H1 (cell line): ENCODE results near the gene ZNF425. TPM values are rescaled to one million over a fixed set of nuclear protein-coding genes. Genes with fewer than 3 reads are reported as not detected.

Experiments
- polyA plus RNA-seq, 7 experiments: library from polyadenylated mRNA; depleted of rRNA in 3 of 7; stranded (reverse) in 5 of 7; unstranded in 2 of 7; fragments of >200 nt in 5 of 7; fragments of 200-250 nt in 2 of 7; gene quantifications; 1 replicate in 5 of 7; 2 replicates in 1 of 7; 4 replicates in 1 of 7; pipeline versions ENCODE4 v1.2.1 to v1.2.3, GENCODE V29; 2011 to 2013; ENCODE audit warnings: missing spikeins in 2 of 7, mixed read lengths in 2 of 7
- total RNA-seq: library from RNA; stranded (reverse); fragmentation: NEBNext Ultra II Directional; extraction: Animal tissue kit (Norgen Biotek cat#: 25700); gene quantifications from 2 replicates; pipeline ENCODE4 v1.2.1, GENCODE V29; 2021
- TF ChIP-seq, protein P1 (sequence below): fragments of 300-600 bp; sonication (generic); IDR thresholded peaks from 2 replicates; pipeline ENCODE4 v1.7.1; 2012; ENCODE audit warnings: low read length, moderate library complexity, mild to moderate bottlenecking, inconsistent platforms; ENCODE audit not compliant: insufficient replicate concordance

The ZNF425 gene
- total and polyA plus RNA-seq, 2 of the 8 experiments (the other 6 are each of a cell fraction or from before 2014, with no cell fraction given), result 3.4 to 6.1 TPM

- TF ChIP-seq, protein P1, sequence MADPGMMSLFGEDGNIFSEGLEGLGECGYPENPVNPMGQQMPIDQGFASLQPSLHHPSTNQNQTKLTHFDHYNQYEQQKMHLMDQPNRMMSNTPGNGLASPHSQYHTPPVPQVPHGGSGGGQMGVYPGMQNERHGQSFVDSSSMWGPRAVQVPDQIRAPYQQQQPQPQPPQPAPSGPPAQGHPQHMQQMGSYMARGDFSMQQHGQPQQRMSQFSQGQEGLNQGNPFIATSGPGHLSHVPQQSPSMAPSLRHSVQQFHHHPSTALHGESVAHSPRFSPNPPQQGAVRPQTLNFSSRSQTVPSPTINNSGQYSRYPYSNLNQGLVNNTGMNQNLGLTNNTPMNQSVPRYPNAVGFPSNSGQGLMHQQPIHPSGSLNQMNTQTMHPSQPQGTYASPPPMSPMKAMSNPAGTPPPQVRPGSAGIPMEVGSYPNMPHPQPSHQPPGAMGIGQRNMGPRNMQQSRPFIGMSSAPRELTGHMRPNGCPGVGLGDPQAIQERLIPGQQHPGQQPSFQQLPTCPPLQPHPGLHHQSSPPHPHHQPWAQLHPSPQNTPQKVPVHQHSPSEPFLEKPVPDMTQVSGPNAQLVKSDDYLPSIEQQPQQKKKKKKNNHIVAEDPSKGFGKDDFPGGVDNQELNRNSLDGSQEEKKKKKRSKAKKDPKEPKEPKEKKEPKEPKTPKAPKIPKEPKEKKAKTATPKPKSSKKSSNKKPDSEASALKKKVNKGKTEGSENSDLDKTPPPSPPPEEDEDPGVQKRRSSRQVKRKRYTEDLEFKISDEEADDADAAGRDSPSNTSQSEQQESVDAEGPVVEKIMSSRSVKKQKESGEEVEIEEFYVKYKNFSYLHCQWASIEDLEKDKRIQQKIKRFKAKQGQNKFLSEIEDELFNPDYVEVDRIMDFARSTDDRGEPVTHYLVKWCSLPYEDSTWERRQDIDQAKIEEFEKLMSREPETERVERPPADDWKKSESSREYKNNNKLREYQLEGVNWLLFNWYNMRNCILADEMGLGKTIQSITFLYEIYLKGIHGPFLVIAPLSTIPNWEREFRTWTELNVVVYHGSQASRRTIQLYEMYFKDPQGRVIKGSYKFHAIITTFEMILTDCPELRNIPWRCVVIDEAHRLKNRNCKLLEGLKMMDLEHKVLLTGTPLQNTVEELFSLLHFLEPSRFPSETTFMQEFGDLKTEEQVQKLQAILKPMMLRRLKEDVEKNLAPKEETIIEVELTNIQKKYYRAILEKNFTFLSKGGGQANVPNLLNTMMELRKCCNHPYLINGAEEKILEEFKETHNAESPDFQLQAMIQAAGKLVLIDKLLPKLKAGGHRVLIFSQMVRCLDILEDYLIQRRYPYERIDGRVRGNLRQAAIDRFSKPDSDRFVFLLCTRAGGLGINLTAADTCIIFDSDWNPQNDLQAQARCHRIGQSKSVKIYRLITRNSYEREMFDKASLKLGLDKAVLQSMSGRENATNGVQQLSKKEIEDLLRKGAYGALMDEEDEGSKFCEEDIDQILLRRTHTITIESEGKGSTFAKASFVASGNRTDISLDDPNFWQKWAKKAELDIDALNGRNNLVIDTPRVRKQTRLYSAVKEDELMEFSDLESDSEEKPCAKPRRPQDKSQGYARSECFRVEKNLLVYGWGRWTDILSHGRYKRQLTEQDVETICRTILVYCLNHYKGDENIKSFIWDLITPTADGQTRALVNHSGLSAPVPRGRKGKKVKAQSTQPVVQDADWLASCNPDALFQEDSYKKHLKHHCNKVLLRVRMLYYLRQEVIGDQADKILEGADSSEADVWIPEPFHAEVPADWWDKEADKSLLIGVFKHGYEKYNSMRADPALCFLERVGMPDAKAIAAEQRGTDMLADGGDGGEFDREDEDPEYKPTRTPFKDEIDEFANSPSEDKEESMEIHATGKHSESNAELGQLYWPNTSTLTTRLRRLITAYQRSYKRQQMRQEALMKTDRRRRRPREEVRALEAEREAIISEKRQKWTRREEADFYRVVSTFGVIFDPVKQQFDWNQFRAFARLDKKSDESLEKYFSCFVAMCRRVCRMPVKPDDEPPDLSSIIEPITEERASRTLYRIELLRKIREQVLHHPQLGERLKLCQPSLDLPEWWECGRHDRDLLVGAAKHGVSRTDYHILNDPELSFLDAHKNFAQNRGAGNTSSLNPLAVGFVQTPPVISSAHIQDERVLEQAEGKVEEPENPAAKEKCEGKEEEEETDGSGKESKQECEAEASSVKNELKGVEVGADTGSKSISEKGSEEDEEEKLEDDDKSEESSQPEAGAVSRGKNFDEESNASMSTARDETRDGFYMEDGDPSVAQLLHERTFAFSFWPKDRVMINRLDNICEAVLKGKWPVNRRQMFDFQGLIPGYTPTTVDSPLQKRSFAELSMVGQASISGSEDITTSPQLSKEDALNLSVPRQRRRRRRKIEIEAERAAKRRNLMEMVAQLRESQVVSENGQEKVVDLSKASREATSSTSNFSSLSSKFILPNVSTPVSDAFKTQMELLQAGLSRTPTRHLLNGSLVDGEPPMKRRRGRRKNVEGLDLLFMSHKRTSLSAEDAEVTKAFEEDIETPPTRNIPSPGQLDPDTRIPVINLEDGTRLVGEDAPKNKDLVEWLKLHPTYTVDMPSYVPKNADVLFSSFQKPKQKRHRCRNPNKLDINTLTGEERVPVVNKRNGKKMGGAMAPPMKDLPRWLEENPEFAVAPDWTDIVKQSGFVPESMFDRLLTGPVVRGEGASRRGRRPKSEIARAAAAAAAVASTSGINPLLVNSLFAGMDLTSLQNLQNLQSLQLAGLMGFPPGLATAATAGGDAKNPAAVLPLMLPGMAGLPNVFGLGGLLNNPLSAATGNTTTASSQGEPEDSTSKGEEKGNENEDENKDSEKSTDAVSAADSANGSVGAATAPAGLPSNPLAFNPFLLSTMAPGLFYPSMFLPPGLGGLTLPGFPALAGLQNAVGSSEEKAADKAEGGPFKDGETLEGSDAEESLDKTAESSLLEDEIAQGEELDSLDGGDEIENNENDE, result no peak
- TF ChIP-seq, all 59 proteins: peak for 0
These were observed 53.7 kb downstream of the ZNF425 start (continued) for GRCh38 chr7:149072438-149072775.
